H1 (cell line): ENCODE measurements around the gene GLRX3. TPM values are rescaled to one million over a fixed set of nuclear protein-coding genes. Genes with fewer than 3 reads are reported as not detected.

Experiments
- CTCF ChIA-PET: fragments of 300-600 bp; sonication (Branson Sonifier 250); formaldehyde crosslinking; loops from one replicate; lab custom pipeline; 2021; ENCODE audit not compliant: partially characterized antibody; lab: Charles Lee
- POLR2A ChIA-PET: fragments of 300-600 bp; sonication (Branson Sonifier 250); formaldehyde crosslinking; loops from one replicate; lab custom pipeline; 2021; ENCODE audit warnings: inconsistent platforms; ENCODE audit not compliant: partially characterized antibody; lab: Charles Lee
- DNase-seq, 2 experiments: peaks; one replicate each; pipeline versions ENCODE4 v3.0.0 to v3.0.0-alpha.2; 2010 to 2022; ENCODE audit warnings: low spot score in 2 of 2, low read depth in 1 of 2, mixed read lengths in 1 of 2
- FAIRE-seq: peaks from 2 replicates; lab custom pipeline; 2011; peaks lifted over from hg19 to GRCh38; lab: Jason Lieb, UNC
- H2AFZ ChIP-seq: 2 replicates; pipeline ENCODE4 v1.8.1; 2012; ENCODE audit warnings: low read length, inconsistent platforms
- H2AK5ac ChIP-seq: 2 replicates; pipeline ENCODE4 v1.6.1; 2013; ENCODE audit warnings: low read depth, low read length
- H2BK120ac ChIP-seq: replicated peaks from 2 replicates; pipeline ENCODE3; 2013; ENCODE audit warnings: low read depth, low read length, inconsistent platforms
- H2BK12ac ChIP-seq: 2 replicates; pipeline ENCODE4 v1.6.1; 2013; ENCODE audit warnings: low read depth, low read length
- H2BK15ac ChIP-seq: 2 replicates; pipeline ENCODE4 v1.6.1; 2013; ENCODE audit warnings: low read length
- H2BK20ac ChIP-seq: 2 replicates; pipeline ENCODE4 v1.6.1; 2013; ENCODE audit warnings: low read length
- H2BK5ac ChIP-seq: 2 replicates; pipeline ENCODE4 v1.6.1; 2013; ENCODE audit warnings: low read depth, low read length
- H3K14ac ChIP-seq: 2 replicates; pipeline ENCODE4 v1.6.1; 2013; ENCODE audit warnings: inconsistent platforms; ENCODE audit not compliant: insufficient read length
- H3K18ac ChIP-seq: 2 replicates; pipeline ENCODE4 v1.6.1; 2013; ENCODE audit warnings: low read length; ENCODE audit errors: extremely low read depth
- H3K23ac ChIP-seq: 2 replicates; pipeline ENCODE4 v1.6.1; 2013; ENCODE audit warnings: inconsistent platforms; ENCODE audit not compliant: insufficient read length
- H3K23me2 ChIP-seq: 2 replicates; pipeline ENCODE4 v1.6.1; 2013; ENCODE audit warnings: low read depth, low read length
- H3K27ac ChIP-seq: 2 replicates; pipeline ENCODE4 v1.6.1; 2011; ENCODE audit warnings: low read depth, low read length, inconsistent platforms
- H3K27me3 ChIP-seq, 4 experiments: replicated peaks in 1 of 4; 1 replicate in 1 of 4; 2 replicates in 3 of 4; pipeline versions ENCODE4 v1.6.1 to v1.8.1; 2011 to 2013; ENCODE audit warnings: low read length in 3 of 4, mild to moderate bottlenecking in 3 of 4, inconsistent platforms in 2 of 4, mixed read lengths in 2 of 4, moderate library complexity in 1 of 4; ENCODE audit not compliant: control insufficient read depth in 3 of 4, insufficient read depth in 3 of 4; ENCODE audit errors: extremely low read depth in 1 of 4
- H3K36me3 ChIP-seq, 4 experiments: 2 replicates each; pipeline versions ENCODE4 v1.6.1 to v1.8.1; 2011 to 2013; ENCODE audit warnings: mild to moderate bottlenecking in 4 of 4, low read length in 3 of 4, moderate library complexity in 2 of 4, control low read depth in 1 of 4, inconsistent platforms in 1 of 4; ENCODE audit not compliant: insufficient read depth in 4 of 4, control insufficient read depth in 2 of 4
- H3K4ac ChIP-seq: replicated peaks from 2 replicates; pipeline ENCODE3; 2013; ENCODE audit warnings: low read length, low read depth, mixed read lengths, inconsistent platforms; ENCODE audit not compliant: insufficient read length
- H3K4me1 ChIP-seq, 4 experiments: replicated peaks in 1 of 4; 1 replicate in 1 of 4; 2 replicates in 3 of 4; pipeline versions ENCODE4 v1.6.1 to v1.8.1; 2011 to 2013; ENCODE audit warnings: low read length in 3 of 4, inconsistent platforms in 2 of 4, mixed read lengths in 1 of 4; ENCODE audit not compliant: insufficient read depth in 4 of 4, control insufficient read depth in 3 of 4
- H3K4me2 ChIP-seq, 2 experiments: 2 replicates each; pipeline versions ENCODE4 v1.6.1 to v1.8.1; 2011 to 2013; ENCODE audit warnings: low read depth in 2 of 2, low read length in 2 of 2, control low read depth in 1 of 2, inconsistent platforms in 1 of 2, mild to moderate bottlenecking in 1 of 2; ENCODE audit not compliant: insufficient read depth in 1 of 2
- H3K4me3 ChIP-seq, 4 experiments: fragments of 200-600, 300-600 bp in 1 of 4; sonication (generic), shearing (Covaris generic), sonication (Bioruptor Twin) in 1 of 4; 2 replicates each; pipeline versions ENCODE4 v1.5.1 to v1.8.1; 2011 to 2016; ENCODE audit warnings: low read length in 4 of 4, low read depth in 3 of 4, control low read depth in 2 of 4, inconsistent platforms in 2 of 4, mild to moderate bottlenecking in 2 of 4, mixed read lengths in 1 of 4, moderate library complexity in 1 of 4; ENCODE audit not compliant: insufficient read depth in 2 of 4; ENCODE audit errors: extremely low read depth in 1 of 4
- H3K56ac ChIP-seq: replicated peaks from 2 replicates; pipeline ENCODE3; 2013; ENCODE audit warnings: low read depth, mild to moderate bottlenecking, mixed read lengths, low read length, inconsistent platforms; ENCODE audit not compliant: insufficient read length
- H3K79me1 ChIP-seq: 2 replicates; pipeline ENCODE4 v1.6.1; 2013; ENCODE audit warnings: low read depth, low read length, control low read depth
- H3K79me2 ChIP-seq, 2 experiments: 2 replicates each; pipeline versions ENCODE4 v1.6.1 to v1.8.1; 2012 to 2013; ENCODE audit warnings: low read length in 2 of 2, mild to moderate bottlenecking in 2 of 2, inconsistent platforms in 1 of 2; ENCODE audit not compliant: insufficient read depth in 2 of 2, control insufficient read depth in 1 of 2
- H3K9ac ChIP-seq, 4 experiments: replicated peaks in 1 of 4; 1 replicate in 1 of 4; 2 replicates in 3 of 4; pipeline versions ENCODE4 v1.6.1 to v1.8.1; 2011 to 2013; ENCODE audit warnings: low read depth in 3 of 4, low read length in 3 of 4, control low read depth in 2 of 4, mild to moderate bottlenecking in 2 of 4, moderate library complexity in 2 of 4, inconsistent platforms in 1 of 4; ENCODE audit errors: extremely low read depth in 1 of 4
- H3K9me3 ChIP-seq, 2 experiments: 2 replicates each; pipeline versions ENCODE4 v1.6.1 to v1.8.1; 2012 to 2013; ENCODE audit warnings: mild to moderate bottlenecking in 2 of 2, moderate library complexity in 2 of 2, control low read depth in 1 of 2, inconsistent platforms in 1 of 2, low read depth in 1 of 2, low read length in 1 of 2, mixed read lengths in 1 of 2; ENCODE audit not compliant: insufficient read depth in 2 of 2
- H4K20me1 ChIP-seq, 2 experiments: replicated peaks in 1 of 2; 2 replicates each; pipeline versions ENCODE3 to v1.8.1; 2011 to 2013; ENCODE audit warnings: inconsistent platforms in 2 of 2, low read length in 2 of 2, mild to moderate bottlenecking in 1 of 2; ENCODE audit not compliant: insufficient read depth in 2 of 2, control insufficient read depth in 1 of 2
- H4K5ac ChIP-seq: 2 replicates; pipeline ENCODE4 v1.6.1; 2013; ENCODE audit warnings: low read length, low read depth, mixed read lengths, inconsistent platforms; ENCODE audit not compliant: insufficient read length
- H4K8ac ChIP-seq: 2 replicates; pipeline ENCODE4 v1.8.0; 2013; ENCODE audit warnings: mild to moderate bottlenecking, moderate library complexity, low read length, inconsistent platforms; ENCODE audit not compliant: insufficient read depth; ENCODE audit errors: extremely low read depth
- H4K91ac ChIP-seq: replicated peaks from 2 replicates; pipeline ENCODE3; 2013; ENCODE audit warnings: low read length, mixed read lengths, inconsistent platforms; ENCODE audit not compliant: insufficient read length
- CHD1 ChIP-seq: IDR thresholded peaks from 2 replicates; pipeline ENCODE4 v1.6.1; 2012; ENCODE audit warnings: low read depth, low read length, improper control_type of control experiment
- EGR1 ChIP-seq: IDR thresholded peaks from 2 replicates; pipeline ENCODE4 v1.6.1; 2011; ENCODE audit warnings: low read depth, low read length, borderline replicate concordance
- EZH2 ChIP-seq: fragments of 200-600 bp; sonication (generic); IDR thresholded peaks from 2 replicates; pipeline ENCODE4 v1.7.1; 2012; ENCODE audit warnings: low read depth, mild to moderate bottlenecking, moderate library complexity, low read length, inconsistent platforms; ENCODE audit not compliant: severe bottlenecking
- PHF8 ChIP-seq: fragments of 200-600 bp; sonication (generic); conservative IDR thresholded peaks from 2 replicates; pipeline ENCODE4 v1.7.1; 2012; ENCODE audit warnings: low read depth, mild to moderate bottlenecking, inconsistent platforms, low read length, moderate library complexity
- POLR2A ChIP-seq, 2 experiments: IDR thresholded peaks; 1 replicate in 1 of 2; 2 replicates in 1 of 2; pipeline ENCODE4 v1.6.1; 2011; ENCODE audit warnings: low read depth in 2 of 2, low read length in 2 of 2, mild to moderate bottlenecking in 2 of 2; ENCODE audit errors: control extremely low read depth in 1 of 2
- RBBP5 ChIP-seq: IDR thresholded peaks from 2 replicates; pipeline ENCODE4 v1.7.1; 2012; ENCODE audit warnings: low read depth, mild to moderate bottlenecking, inconsistent platforms, low read length, moderate library complexity, borderline replicate concordance
- WGBS, 2 experiments: shearing (Covaris generic) in 1 of 2; methylation state at CpG; one replicate each; pipeline versions ENCODE4 v1.1.6 to v1.1.7; 2013 to 2015; ENCODE audit warnings: low lambda C conversion rate in 2 of 2, mixed read lengths in 2 of 2, inconsistent platforms in 1 of 2, low coverage in 1 of 2, missing lambda C conversion rate in 1 of 2; ENCODE audit not compliant: insufficient replicate concordance in 2 of 2, insufficient coverage in 1 of 2, insufficient read length in 1 of 2; ENCODE audit errors: extremely low coverage in 1 of 2, missing lambda C conversion rate in 1 of 2; 5-methylcytosine and 5-hydroxymethylcytosine counted together
- polyA plus RNA-seq, 7 experiments: library from polyadenylated mRNA; depleted of rRNA in 3 of 7; stranded (reverse) in 5 of 7; unstranded in 2 of 7; fragments of >200 nt in 5 of 7; fragments of 200-250 nt in 2 of 7; gene quantifications; 1 replicate in 5 of 7; 2 replicates in 1 of 7; 4 replicates in 1 of 7; pipeline versions ENCODE4 v1.2.1 to v1.2.3, GENCODE V29; 2011 to 2013; ENCODE audit warnings: missing spikeins in 2 of 7, mixed read lengths in 2 of 7
- total RNA-seq: library from RNA; stranded (reverse); fragmentation: NEBNext Ultra II Directional; extraction: Animal tissue kit (Norgen Biotek cat#: 25700); gene quantifications from 2 replicates; pipeline ENCODE4 v1.2.1, GENCODE V29; 2021

Gene GLRX3
- total and polyA plus RNA-seq, 2 of the 8 experiments (the other 6 are each of a cell fraction or from before 2014, with no cell fraction given): 59.9 to 157 TPM

GRCh38 chr10:130171196-130171595 lies 35.0 kb downstream of the GLRX3 start:
- no peak overlapping the region for H2AK5ac ChIP-seq
- no peak overlapping the region for H2BK120ac ChIP-seq
- no peaks in the 10 kb centered on the region for H3K9me3 ChIP-seq
- H3K23ac ChIP-seq: no peak overlapping the region
- no peak overlapping the region for H2AFZ ChIP-seq
- H3K18ac ChIP-seq: no peak overlapping the region
- FAIRE-seq: no peak
- H3K4me3 ChIP-seq: no peak overlapping the region
- no peaks in the 10 kb centered on the region for H3K23me2 ChIP-seq
- H4K91ac ChIP-seq: no peak overlapping the region
- H3K4me2 ChIP-seq: no peak overlapping the region
- CTCF ChIA-PET: no interaction called here
- H2BK5ac ChIP-seq: no peak overlapping the region
- H3K27me3 ChIP-seq: no peaks in the 10 kb centered on the region
- no peak overlapping the region for H4K8ac ChIP-seq
- H3K27ac ChIP-seq: no peak overlapping the region
- no peak overlapping the region for H2BK20ac ChIP-seq
- H3K56ac ChIP-seq: no peak overlapping the region
- no peaks in the 10 kb centered on the region for H3K4me1 ChIP-seq
- WGBS, 2 experiments: 85% methylated on average over 3 of the region's 3 CpGs; no CpG with 5 or more reads in 1 of the 2 experiments
- no peak overlapping the region for H2BK12ac ChIP-seq
- no peak overlapping the region for H3K4ac ChIP-seq
- POLR2A ChIA-PET: no interaction called here
- peaks cover 7% of the 10 kb centered on the region; the same call in 1 of the 2 replicates for H3K79me1 ChIP-seq
- H3K36me3 ChIP-seq: peaks cover 0 to 67% (median 11%) of the 10 kb centered on the region in 4 experiments; a peak in 7 of 8 replicates
- H3K14ac ChIP-seq: no peak overlapping the region
- peaks cover 0 to 2% of the 10 kb centered on the region in 2 experiments; a peak in 1 of 4 replicates for H3K79me2 ChIP-seq
- H4K20me1 ChIP-seq: peaks cover 4 to 9% of the 10 kb centered on the region in 2 experiments
- H2BK15ac ChIP-seq: no peak overlapping the region
- H3K9ac ChIP-seq: no peak overlapping the region
- DNase-seq: no peak
- H4K5ac ChIP-seq: no peak overlapping the region
- no peak for TF ChIP-seq POLR2A (IDR thresholded peaks at IDR 0.05; ENCODE audit: control extremely low read depth in 1 of 2, low read depth in 2 of 2, low read length in 2 of 2)
- TF ChIP-seq EZH2: no peak
- TF ChIP-seq CHD1: no peak
- no peak for TF ChIP-seq RBBP5
- TF ChIP-seq EGR1: no peak
- no peak for TF ChIP-seq PHF8
